Testis (tissue), 3 donors: ENCODE measurements around the gene GOSR1. TPM values are rescaled to one million over a fixed set of nuclear protein-coding genes. Genes with fewer than 3 reads are reported as not detected.
"Not testable (repeated sequence)": the region's sequence is repeated elsewhere in the genome, so short reads cannot be mapped to it uniquely, and the experiment has no call there.

Source experiments
- DNase-seq: peaks from one replicate; pipeline ENCODE4 v3.0.0-alpha.2; 2019
- H3K27ac ChIP-seq, 2 donors: fragments of 200-600 bp; sonication (generic); one replicate each; pipeline ENCODE4 v1.5.1; 2019
- H3K27me3 ChIP-seq: fragments of 200-600 bp; sonication (generic); one replicate; pipeline ENCODE4 v1.5.1; 2019
- H3K36me3 ChIP-seq: fragments of 200-600 bp; sonication (generic); one replicate; pipeline ENCODE4 v1.5.1; 2017; ENCODE audit warnings: low read depth; ENCODE audit errors: missing control alignments
- H3K4me1 ChIP-seq: fragments of 200-600 bp; sonication (generic); one replicate; pipeline ENCODE4 v1.5.1; 2019
- H3K4me3 ChIP-seq, 2 donors: fragments of 200-600 bp; sonication (generic); one replicate each; pipeline ENCODE4 v1.5.1; 2017 to 2019
- H3K9me3 ChIP-seq: fragments of 200-600 bp; sonication (generic); one replicate; pipeline ENCODE4 v1.5.1; 2017
- POLR2A ChIP-seq: fragments of 450-650 bp; IDR thresholded peaks from one replicate; pipeline ENCODE4 v1.6.1; 2017; ENCODE audit warnings: antibody characterized with exemption, mild to moderate bottlenecking, moderate library complexity
- WGBS, 2 donors: methylation state at CpG; one replicate each; pipeline ENCODE4 v1.1.5; 2018; 5-methylcytosine and 5-hydroxymethylcytosine counted together
- intact Hi-C: fragments of 100-400 bp; cut with DNase I; formaldehyde crosslinking; loops from one replicate; pipeline ENCODE4 v1.15.1; 2023; ENCODE audit warnings: low total_unique reads
- polyA plus RNA-seq: library from polyadenylated mRNA; stranded (reverse); fragments of 350-450 nt; fragmentation: Illumina TruSeq; extraction: RNeasy Lipid Tissue Mini Kit (QIAGEN cat#74804); gene quantifications from one replicate; pipeline ENCODE4 v1.2.3, GENCODE V29; 2014; ENCODE audit warnings: low read depth, low replicate concordance; ENCODE audit not compliant: insufficient read depth
- total RNA-seq, 2 donors: library from RNA; depleted of rRNA; stranded (reverse); fragments of >200 nt; gene quantifications; one replicate each; pipeline ENCODE4 v1.2.3, GENCODE V29; 2016
- TF ChIP-seq, protein P1 (sequence below), 3 experiments: fragments of 450-650 bp in 2 of 3; fragments of 200-600 bp in 1 of 3; sonication (generic) in 1 of 3; IDR thresholded peaks; one replicate each; pipeline ENCODE4 v1.5.1; 2016 to 2019; ENCODE audit warnings: antibody characterized with exemption in 3 of 3, mild to moderate bottlenecking in 2 of 3, moderate library complexity in 1 of 3

Gene GOSR1
- total and polyA plus RNA-seq, 3 donors from 2014 or later: 52.9 to 69.9 (median 61.7) TPM

- H3K27ac ChIP-seq: no peak overlapping the region
- H3K4me1 ChIP-seq: no peaks in the 10 kb centered on the region
- H3K27me3 ChIP-seq: no peaks in the 10 kb centered on the region
- no peak for DNase-seq
- intact Hi-C loops: no loop called here
- H3K9me3 ChIP-seq: no peaks in the 10 kb centered on the region
- TF ChIP-seq POLR2A: no peak
- TF ChIP-seq, protein P1, sequence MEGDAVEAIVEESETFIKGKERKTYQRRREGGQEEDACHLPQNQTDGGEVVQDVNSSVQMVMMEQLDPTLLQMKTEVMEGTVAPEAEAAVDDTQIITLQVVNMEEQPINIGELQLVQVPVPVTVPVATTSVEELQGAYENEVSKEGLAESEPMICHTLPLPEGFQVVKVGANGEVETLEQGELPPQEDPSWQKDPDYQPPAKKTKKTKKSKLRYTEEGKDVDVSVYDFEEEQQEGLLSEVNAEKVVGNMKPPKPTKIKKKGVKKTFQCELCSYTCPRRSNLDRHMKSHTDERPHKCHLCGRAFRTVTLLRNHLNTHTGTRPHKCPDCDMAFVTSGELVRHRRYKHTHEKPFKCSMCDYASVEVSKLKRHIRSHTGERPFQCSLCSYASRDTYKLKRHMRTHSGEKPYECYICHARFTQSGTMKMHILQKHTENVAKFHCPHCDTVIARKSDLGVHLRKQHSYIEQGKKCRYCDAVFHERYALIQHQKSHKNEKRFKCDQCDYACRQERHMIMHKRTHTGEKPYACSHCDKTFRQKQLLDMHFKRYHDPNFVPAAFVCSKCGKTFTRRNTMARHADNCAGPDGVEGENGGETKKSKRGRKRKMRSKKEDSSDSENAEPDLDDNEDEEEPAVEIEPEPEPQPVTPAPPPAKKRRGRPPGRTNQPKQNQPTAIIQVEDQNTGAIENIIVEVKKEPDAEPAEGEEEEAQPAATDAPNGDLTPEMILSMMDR (IDR thresholded peaks at IDR 0.05): no peak
- H3K4me3 ChIP-seq: no peak overlapping the region
- no peaks in the 10 kb centered on the region for H3K36me3 ChIP-seq
These were observed 40.5 kb upstream of the GOSR1 start for GRCh38 chr17:30436729-30437128.

- TF ChIP-seq, protein P1 (IDR thresholded peaks at IDR 0.05): no peak
- TF ChIP-seq POLR2A: no peak
- Histone ChIP-seq H3K9me3 (no peaks in the 10 kb centered on the region), H3K4me3 (no peak overlapping the region), H3K36me3 (no peaks in the 10 kb centered on the region), H3K27ac (no peak overlapping the region), H3K27me3 (no peaks in the 10 kb centered on the region), H3K4me1 (no peaks in the 10 kb centered on the region)
- intact Hi-C loops: no loop called here
- no peak for DNase-seq
- WGBS, 2 donors: 94 to 96% methylated on average over 6 of the region's 6 CpGs
These were observed 33.5 kb upstream of the GOSR1 start for GRCh38 chr17:30443721-30444120.

- DNase-seq, H3K4me3 ChIP-seq, H3K36me3 ChIP-seq, H3K27me3 ChIP-seq, intact Hi-C loops, H3K4me1 ChIP-seq, H3K9me3 ChIP-seq, H3K27ac ChIP-seq: not testable (repeated sequence)
These were observed 30.6 kb upstream of the GOSR1 start for GRCh38 chr17:30446640-30447039.

DNA sequence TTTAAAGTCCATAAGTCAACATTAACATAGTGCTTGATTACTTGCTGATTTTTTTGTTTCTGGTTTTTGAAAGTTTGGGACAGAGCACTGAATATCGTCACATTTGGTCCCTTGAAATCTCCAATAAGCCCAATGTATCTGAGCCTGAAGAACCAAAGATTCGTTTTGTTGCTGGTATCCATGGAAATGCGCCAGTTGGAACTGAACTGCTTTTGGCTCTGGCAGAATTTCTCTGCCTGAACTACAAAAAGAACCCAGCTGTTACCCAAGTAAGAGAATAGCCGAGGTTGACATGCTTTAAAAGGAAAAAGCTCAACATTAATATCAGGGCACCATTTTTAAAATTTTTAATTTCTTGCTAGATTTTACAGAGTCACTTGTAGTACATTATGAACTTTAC is 27.7 kb upstream of the GOSR1 start:
- Histone ChIP-seq H3K9me3 (no peaks in the 10 kb centered on the region), H3K4me3 (no peak overlapping the region), H3K27ac (no peak overlapping the region), H3K4me1 (no peaks in the 10 kb centered on the region), H3K36me3 (no peaks in the 10 kb centered on the region), H3K27me3 (no peaks in the 10 kb centered on the region)
- no peak for DNase-seq
- WGBS, 2 donors: 56 to 59% methylated on average over 4 of the region's 4 CpGs
- intact Hi-C loops: no loop called here
- TF ChIP-seq POLR2A: no peak
- TF ChIP-seq, protein P1 (IDR thresholded peaks at IDR 0.05): no peak

GRCh38 chr17:30450125-30451027 is 26.8 kb upstream of the GOSR1 start:
- no peak overlapping the region for H3K27ac ChIP-seq
- 94% methylated on average over 12 of the region's 12 CpGs for WGBS, 2 donors
- H3K4me3 ChIP-seq: no peak overlapping the region
- no peaks in the 10 kb centered on the region for H3K9me3 ChIP-seq
- DNase-seq: no peak
- H3K36me3 ChIP-seq: no peaks in the 10 kb centered on the region
- intact Hi-C loops: no loop called here
- TF ChIP-seq POLR2A: no peak
- no peaks in the 10 kb centered on the region for H3K4me1 ChIP-seq
- no peaks in the 10 kb centered on the region for H3K27me3 ChIP-seq

DNA sequence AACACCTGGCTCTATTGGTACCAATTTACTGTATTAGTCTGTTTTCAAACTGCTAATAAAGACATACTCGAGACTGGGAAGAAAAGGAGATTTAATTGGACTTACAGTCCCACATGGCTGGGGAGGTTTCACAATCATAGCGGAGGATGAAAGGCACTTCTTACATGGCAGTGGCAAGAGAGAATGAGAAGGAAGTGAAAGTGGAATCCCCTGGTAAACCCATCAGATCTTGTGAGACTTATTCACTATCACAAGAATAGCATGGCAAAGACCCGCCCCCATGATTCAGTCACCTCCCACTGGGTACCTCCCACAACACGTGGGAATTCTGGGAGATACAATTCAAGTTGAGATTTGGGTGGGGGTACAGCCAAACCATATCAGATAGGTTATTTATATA is 22.6 kb upstream of the GOSR1 start:
- Histone ChIP-seq H3K36me3 (no peaks in the 10 kb centered on the region), H3K4me1 (no peaks in the 10 kb centered on the region), H3K9me3 (no peaks in the 10 kb centered on the region), H3K27ac (no peak overlapping the region), H3K27me3 (no peaks in the 10 kb centered on the region), H3K4me3 (no peak overlapping the region)
- 92 to 95% methylated on average over 4 of the region's 4 CpGs for WGBS, 2 donors
- no peak for DNase-seq
- intact Hi-C loops: no loop called here
- no peak for TF ChIP-seq POLR2A
- TF ChIP-seq, protein P1 (IDR thresholded peaks at IDR 0.05): no peak
